GM19452 (cell line): ENCODE results near the gene CIDEC.
"Not testable (repeated sequence)": the region's sequence is repeated elsewhere in the genome, so short reads cannot be mapped to it uniquely, and the experiment has no call there.

Source experiments
- ATAC-seq: cut with Tn5 transposase; IDR thresholded peaks from one replicate; pipeline ENCODE4 v1.9.1; 2021; ENCODE audit not compliant: unreplicated experiment

CIDEC gene

GRCh38 chr3:9878700-9879099 is 1.4 kb downstream of the CIDEC start:
- no peak for ATAC-seq

- ATAC-seq: no peak
Measured at GRCh38 chr3:9876991-9877390, 3.1 kb downstream of the CIDEC start.

- ATAC-seq: not testable (repeated sequence)
Measured at GRCh38 chr3:9876255-9876654, 3.8 kb downstream of the CIDEC start.

GRCh38 chr3:9875448-9875847 is 4.6 kb downstream of the CIDEC start:
- no peak for ATAC-seq

GRCh38 chr3:9872067-9872466 is 8.0 kb downstream of the CIDEC start:
- not testable (repeated sequence) for ATAC-seq

GRCh38 chr3:9870978-9871377 is 9.1 kb downstream of the CIDEC start:
- no peak for ATAC-seq

- no peak for ATAC-seq
Measured at GRCh38 chr3:9869955-9870354, 10.1 kb downstream of the CIDEC start.

GRCh38 chr3:9867106-9867505 is 12.9 kb downstream of the CIDEC start:
- ATAC-seq: no peak

GRCh38 chr3:9866639-9867038 is 13.4 kb downstream of the CIDEC start:
- ATAC-seq: no peak

- not testable (repeated sequence) for ATAC-seq
Measured at GRCh38 chr3:9865125-9865637, 14.9 kb downstream of the CIDEC start.

GRCh38 chr3:9864200-9864927 is 15.7 kb downstream of the CIDEC start:
- no peak for ATAC-seq

- no peak for ATAC-seq
Measured at GRCh38 chr3:9863058-9863772, 16.8 kb downstream of the CIDEC start.

- no peak for ATAC-seq
Measured at GRCh38 chr3:9862391-9863057, 17.5 kb downstream of the CIDEC start.

- ATAC-seq: no peak
Measured at GRCh38 chr3:9861626-9862130, 18.4 kb downstream of the CIDEC start.

- no peak for ATAC-seq
Measured at GRCh38 chr3:9861201-9861600, 18.9 kb downstream of the CIDEC start.

- no peak for ATAC-seq
Measured at GRCh38 chr3:9859530-9860025, 20.5 kb downstream of the CIDEC start.

- no peak for ATAC-seq
Measured at GRCh38 chr3:9855594-9855993, 24.5 kb downstream of the CIDEC start.

- not testable (repeated sequence) for ATAC-seq
Measured at GRCh38 chr3:9854291-9854940, 25.6 kb downstream of the CIDEC start.

GRCh38 chr3:9852528-9852927 is 27.5 kb downstream of the CIDEC start:
- no peak for ATAC-seq

GRCh38 chr3:9851926-9852325 is 28.1 kb downstream of the CIDEC start:
- not testable (repeated sequence) for ATAC-seq

- not testable (repeated sequence) for ATAC-seq
Measured at GRCh38 chr3:9851383-9851782, 28.7 kb downstream of the CIDEC start.
